Measurements from ENCODE around the gene MEIS2. TPM values are rescaled to one million over a fixed set of nuclear protein-coding genes. Genes with fewer than 3 reads are reported as not detected.
A peak's percentile ranks its signal among the peaks of the same experiment; 100 is the strongest.

The MEIS2 gene
- total RNA-seq, 1 donor from 2014 or later: 6.6 TPM

DNA sequence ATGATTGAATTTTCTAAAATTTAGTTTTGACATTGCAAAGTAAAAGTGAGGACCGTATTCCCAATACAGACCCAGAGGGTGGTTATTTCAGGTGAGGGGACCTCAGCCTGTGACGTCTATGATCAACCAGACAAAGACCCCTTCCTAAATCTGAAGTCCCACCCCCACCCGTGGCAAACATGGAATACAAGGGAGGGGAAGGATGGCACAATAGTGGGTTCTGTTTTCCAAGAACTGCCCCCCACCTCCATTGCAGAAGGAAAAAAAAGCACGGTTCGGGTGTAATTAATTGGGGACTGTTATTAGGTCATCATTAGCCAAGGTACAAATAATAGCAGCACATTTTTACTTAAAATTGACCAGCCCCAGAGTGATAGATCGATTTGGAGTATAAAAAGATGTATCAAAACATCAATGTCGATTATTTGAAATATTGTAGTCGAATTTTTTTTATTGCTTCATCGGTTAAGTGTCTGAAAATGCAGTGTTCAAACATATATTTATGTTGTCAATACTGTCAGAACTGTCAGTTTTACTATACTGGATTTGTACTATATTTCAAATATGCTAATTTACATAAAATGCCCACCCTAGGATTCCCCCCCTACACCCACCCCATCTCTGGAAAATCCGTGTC lies 7.5 kb upstream of the MEIS2 start:
- no peak for DNase-seq (ENCODE audit: low read depth)
- FAIRE-seq: no peak
- no peaks in the 10 kb centered on the region for H3K36me3 ChIP-seq (ENCODE audit: control insufficient read depth, insufficient read depth, low read length)
- no peak overlapping the region for H3K4me3 ChIP-seq (ENCODE audit: low read depth, low read length)
- H3K27me3 ChIP-seq (ENCODE audit: control insufficient read depth, insufficient read depth, low read length): peaks cover 3% of the 10 kb centered on the region
- TF ChIP-seq, protein P1, sequence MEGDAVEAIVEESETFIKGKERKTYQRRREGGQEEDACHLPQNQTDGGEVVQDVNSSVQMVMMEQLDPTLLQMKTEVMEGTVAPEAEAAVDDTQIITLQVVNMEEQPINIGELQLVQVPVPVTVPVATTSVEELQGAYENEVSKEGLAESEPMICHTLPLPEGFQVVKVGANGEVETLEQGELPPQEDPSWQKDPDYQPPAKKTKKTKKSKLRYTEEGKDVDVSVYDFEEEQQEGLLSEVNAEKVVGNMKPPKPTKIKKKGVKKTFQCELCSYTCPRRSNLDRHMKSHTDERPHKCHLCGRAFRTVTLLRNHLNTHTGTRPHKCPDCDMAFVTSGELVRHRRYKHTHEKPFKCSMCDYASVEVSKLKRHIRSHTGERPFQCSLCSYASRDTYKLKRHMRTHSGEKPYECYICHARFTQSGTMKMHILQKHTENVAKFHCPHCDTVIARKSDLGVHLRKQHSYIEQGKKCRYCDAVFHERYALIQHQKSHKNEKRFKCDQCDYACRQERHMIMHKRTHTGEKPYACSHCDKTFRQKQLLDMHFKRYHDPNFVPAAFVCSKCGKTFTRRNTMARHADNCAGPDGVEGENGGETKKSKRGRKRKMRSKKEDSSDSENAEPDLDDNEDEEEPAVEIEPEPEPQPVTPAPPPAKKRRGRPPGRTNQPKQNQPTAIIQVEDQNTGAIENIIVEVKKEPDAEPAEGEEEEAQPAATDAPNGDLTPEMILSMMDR (IDR thresholded peaks at IDR 0.05; ENCODE audit: insufficient read depth, low read length, severe bottlenecking): no peak

DNA sequence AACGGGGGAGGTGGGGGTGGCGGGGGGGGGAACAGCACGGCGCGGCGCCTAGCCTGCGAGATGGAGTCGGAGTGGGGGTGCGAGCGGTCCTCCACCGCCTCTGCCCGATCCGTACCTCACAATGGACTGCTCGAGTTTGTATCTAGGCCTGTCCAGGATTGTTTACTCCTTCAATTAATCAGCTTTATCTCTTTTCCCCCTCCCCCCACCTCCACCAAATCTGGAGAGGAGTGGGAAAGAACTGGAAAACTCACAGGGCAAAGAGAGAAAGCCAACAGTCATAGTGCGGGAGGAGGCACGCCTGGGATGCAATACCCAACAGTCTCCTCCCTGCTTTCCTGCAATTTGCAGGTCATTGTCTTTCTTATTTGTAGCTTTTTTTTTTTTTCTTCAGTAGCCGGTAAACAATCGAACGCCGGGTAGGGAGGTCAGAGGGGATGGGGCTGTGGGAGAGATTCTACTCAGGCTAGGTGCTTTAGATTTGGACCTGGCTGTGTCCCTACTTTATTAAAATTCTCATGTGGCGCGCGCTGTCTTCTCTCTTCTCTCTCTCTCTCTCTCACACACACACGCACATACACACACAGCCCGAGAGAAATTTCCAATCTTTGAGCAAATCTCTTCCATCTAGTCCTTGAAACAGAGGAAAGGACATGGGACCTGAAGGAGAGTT lies 6.9 kb upstream of the MEIS2 start:
- DNase-seq (ENCODE audit: low read depth) (no peak), FAIRE-seq (no peak)
- TF ChIP-seq, protein P1 (IDR thresholded peaks at IDR 0.05; ENCODE audit: insufficient read depth, low read length, severe bottlenecking): no peak
- H3K36me3 ChIP-seq (ENCODE audit: control insufficient read depth, insufficient read depth, low read length): no peaks in the 10 kb centered on the region
- no peak overlapping the region for H3K4me3 ChIP-seq (ENCODE audit: low read depth, low read length)
- peaks cover 3% of the 10 kb centered on the region for H3K27me3 ChIP-seq (ENCODE audit: control insufficient read depth, insufficient read depth, low read length)

DNA sequence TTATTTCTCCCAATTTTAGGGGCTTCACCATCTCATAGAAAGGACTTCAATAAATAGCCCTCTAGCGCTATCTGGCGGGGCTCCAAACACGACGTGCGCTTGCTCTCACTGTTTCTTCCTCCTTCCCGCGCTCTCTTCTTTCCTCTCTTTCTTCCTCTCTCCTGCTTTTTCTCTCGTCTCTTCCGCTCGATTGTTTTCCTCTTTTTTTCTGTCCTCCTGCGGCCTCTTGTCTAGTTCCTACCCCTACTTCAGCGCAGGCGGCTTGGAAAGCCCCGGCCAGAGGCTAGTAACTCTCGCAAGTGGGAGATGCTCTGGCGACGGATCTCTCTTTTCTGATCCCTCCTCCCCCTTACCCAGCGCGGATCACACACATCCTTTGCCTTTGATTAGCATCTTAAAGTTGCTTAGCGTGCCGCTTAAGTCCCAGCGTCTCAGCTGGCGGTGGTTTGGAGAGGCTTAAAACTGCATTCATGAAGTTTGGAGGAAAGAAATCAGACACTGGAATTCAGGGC lies 6.2 kb upstream of the MEIS2 start:
- TF ChIP-seq, protein P1 (IDR thresholded peaks at IDR 0.05; ENCODE audit: insufficient read depth, low read length, severe bottlenecking): peak; percentile 20
- Histone ChIP-seq H3K4me3 (ENCODE audit: low read depth, low read length) (no peak overlapping the region), H3K36me3 (ENCODE audit: control insufficient read depth, insufficient read depth, low read length) (no peaks in the 10 kb centered on the region), H3K27me3 (ENCODE audit: control insufficient read depth, insufficient read depth, low read length) (peaks cover 3% of the 10 kb centered on the region)
- DNase-seq (ENCODE audit: low read depth): no peak
- no peak for FAIRE-seq

DNA sequence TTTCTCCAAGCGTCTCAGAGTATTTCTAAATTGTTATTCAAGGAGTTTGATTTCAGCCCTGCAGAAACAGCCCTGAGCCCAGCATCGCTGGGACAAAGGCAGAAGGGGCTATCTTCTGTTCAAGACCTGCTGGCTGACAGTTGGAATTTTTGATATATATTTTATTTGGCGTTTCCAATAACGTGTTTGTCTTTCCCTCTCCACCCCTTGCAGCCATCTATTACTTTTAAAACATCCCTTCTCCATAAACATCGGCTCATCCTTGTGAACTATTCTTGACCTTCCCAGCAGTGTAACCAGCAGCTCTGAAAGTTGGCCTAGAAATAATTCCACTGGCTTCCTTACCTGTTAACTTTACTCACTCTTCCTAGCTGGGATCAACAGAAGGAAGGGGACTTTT lies 5.5 kb upstream of the MEIS2 start:
- no peak for FAIRE-seq
- peaks cover 1% of the 10 kb centered on the region for H3K27me3 ChIP-seq (ENCODE audit: control insufficient read depth, insufficient read depth, low read length)
- no peaks in the 10 kb centered on the region for H3K36me3 ChIP-seq (ENCODE audit: control insufficient read depth, insufficient read depth, low read length)
- no peak overlapping the region for H3K4me3 ChIP-seq (ENCODE audit: low read depth, low read length)
- TF ChIP-seq, protein P1 (IDR thresholded peaks at IDR 0.05; ENCODE audit: insufficient read depth, low read length, severe bottlenecking): no peak
- DNase-seq (ENCODE audit: low read depth): no peak

DNA sequence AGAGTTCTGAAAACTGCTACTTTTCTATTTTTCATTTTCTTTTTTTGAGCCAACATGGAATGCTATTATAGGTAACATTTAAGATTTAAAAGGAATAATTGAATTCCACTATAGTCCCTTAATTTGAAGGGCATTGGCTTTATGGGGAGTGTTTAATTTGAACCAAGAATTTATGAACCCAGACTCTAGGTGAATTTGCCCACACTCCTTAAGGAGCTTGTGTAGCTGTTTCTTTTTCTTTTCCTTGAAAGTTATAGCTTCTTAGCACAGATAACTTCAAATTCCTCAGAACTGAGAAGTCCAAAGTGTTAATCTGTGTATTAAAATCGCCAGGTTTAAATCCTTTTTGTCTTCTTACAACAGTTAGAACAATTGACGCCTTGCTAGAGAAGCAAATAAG lies 4.7 kb upstream of the MEIS2 start:
- H3K36me3 ChIP-seq (ENCODE audit: control insufficient read depth, insufficient read depth, low read length): no peaks in the 10 kb centered on the region
- DNase-seq (ENCODE audit: low read depth) (no peak), FAIRE-seq (no peak)
- no peak overlapping the region for H3K4me3 ChIP-seq (ENCODE audit: low read depth, low read length)
- peaks cover 1% of the 10 kb centered on the region for H3K27me3 ChIP-seq (ENCODE audit: control insufficient read depth, insufficient read depth, low read length)
- TF ChIP-seq, protein P1 (IDR thresholded peaks at IDR 0.05; ENCODE audit: insufficient read depth, low read length, severe bottlenecking): no peak

Data from bronchial epithelial cell (primary cell).